Measurements from ENCODE around the gene FAM151B. TPM values are rescaled to one million over a fixed set of nuclear protein-coding genes. Genes with fewer than 3 reads are reported as not detected.

The FAM151B gene
- total and polyA plus RNA-seq, 2 of the 8 experiments (the other 6 are each of a cell fraction or from before 2014, with no cell fraction given): 0.62 to 1.1 TPM

- 0 out of 2 replicates have a peak, but pooled peaks have one; percentile 64 for TF ChIP-seq GTF2F1 (IDR thresholded peaks at IDR 0.05; ENCODE audit: borderline replicate concordance, low read depth, low read length)
- TF ChIP-seq NRF1 (IDR thresholded peaks at IDR 0.05; ENCODE audit: low read depth, low read length): peak; percentile 65
- no peak for TF ChIP-seq BACH1 (IDR thresholded peaks at IDR 0.05; ENCODE audit: low read length)
- 0 out of 2 replicates have a peak, but pooled peaks have one; percentile 2 for TF ChIP-seq KDM1A (IDR thresholded peaks at IDR 0.05; ENCODE audit: borderline replicate concordance, low read length)
- no peak for TF ChIP-seq EP300 (IDR thresholded peaks at IDR 0.05; ENCODE audit: borderline replicate concordance in 1 of 2, low read depth in 2 of 2, low read length in 2 of 2)
Measured at GRCh38 chr5:80487829-80488721, at the start of gene FAM151B (continued).
